ENCODE measurements around the gene ITFG1. TPM values are rescaled to one million over a fixed set of nuclear protein-coding genes. Genes with fewer than 3 reads are reported as not detected.

The ITFG1 gene
- total RNA-seq, 2 experiments from 2014 or later = 18.0 to 18.5 TPM

DNA sequence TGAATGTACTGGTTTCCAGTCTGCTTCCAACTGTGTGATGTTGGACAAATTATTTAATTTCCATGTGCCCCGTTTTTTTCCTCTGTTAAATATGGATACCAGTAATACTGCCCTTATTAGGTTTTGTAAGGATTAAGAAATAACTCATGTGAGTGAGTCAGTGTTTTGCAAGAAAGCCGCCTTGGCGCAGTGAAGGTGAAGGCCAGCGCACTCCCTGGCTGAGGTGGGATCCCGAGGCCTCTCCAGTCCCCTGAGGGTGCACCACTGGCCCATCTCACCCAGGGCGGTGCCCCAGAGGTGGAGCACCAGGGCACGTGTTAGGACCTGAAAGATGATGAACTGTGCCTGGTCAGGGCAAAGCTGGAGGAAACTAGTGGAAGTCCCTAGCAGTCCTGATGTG, 43.7 kb upstream of the ITFG1 start:
- H3K4me1 ChIP-seq (ENCODE audit: insufficient read depth, low read length) = no peaks in the 10 kb centered on the region
- Mint-ChIP-seq H3K27ac (no peak overlapping the region), H3K4me3 (no peak overlapping the region), H3K9me3 (no peaks in the 10 kb centered on the region), H3K27me3 (no peaks in the 10 kb centered on the region), H3K4me1 (ENCODE audit: low read depth) (no peaks in the 10 kb centered on the region), H3K36me3 (ENCODE audit: low read depth) (peaks cover 89% of the 10 kb centered on the region)
- POLR2A ChIA-PET = no interaction called here
- peaks cover 42% of the 10 kb centered on the region for H3K36me3 ChIP-seq (ENCODE audit: insufficient read depth, low read length)
- ATAC-seq (ENCODE audit: poor library complexity) (no peak), DNase-seq (no peak)
- TF ChIP-seq, protein P1, sequence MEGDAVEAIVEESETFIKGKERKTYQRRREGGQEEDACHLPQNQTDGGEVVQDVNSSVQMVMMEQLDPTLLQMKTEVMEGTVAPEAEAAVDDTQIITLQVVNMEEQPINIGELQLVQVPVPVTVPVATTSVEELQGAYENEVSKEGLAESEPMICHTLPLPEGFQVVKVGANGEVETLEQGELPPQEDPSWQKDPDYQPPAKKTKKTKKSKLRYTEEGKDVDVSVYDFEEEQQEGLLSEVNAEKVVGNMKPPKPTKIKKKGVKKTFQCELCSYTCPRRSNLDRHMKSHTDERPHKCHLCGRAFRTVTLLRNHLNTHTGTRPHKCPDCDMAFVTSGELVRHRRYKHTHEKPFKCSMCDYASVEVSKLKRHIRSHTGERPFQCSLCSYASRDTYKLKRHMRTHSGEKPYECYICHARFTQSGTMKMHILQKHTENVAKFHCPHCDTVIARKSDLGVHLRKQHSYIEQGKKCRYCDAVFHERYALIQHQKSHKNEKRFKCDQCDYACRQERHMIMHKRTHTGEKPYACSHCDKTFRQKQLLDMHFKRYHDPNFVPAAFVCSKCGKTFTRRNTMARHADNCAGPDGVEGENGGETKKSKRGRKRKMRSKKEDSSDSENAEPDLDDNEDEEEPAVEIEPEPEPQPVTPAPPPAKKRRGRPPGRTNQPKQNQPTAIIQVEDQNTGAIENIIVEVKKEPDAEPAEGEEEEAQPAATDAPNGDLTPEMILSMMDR (IDR thresholded peaks at IDR 0.05) = no peak
- CTCF ChIA-PET = no interaction called here
- H3K27ac ChIP-seq (ENCODE audit: low read depth in 1 of 2, low read length in 2 of 2) = no peak overlapping the region
- intact Hi-C loops (cut with DNase I, micrococcal nuclease) = no loop called here
- no peaks in the 10 kb centered on the region for H3K27me3 ChIP-seq (ENCODE audit: control insufficient read depth in 1 of 2, insufficient read depth in 2 of 2, low read length in 2 of 2)
- H3K9me3 ChIP-seq (ENCODE audit: control insufficient read depth in 1 of 2, insufficient read depth in 1 of 2, low read length in 2 of 2) = no peaks in the 10 kb centered on the region
- no peak overlapping the region for H3K4me3 ChIP-seq (ENCODE audit: low read length)

DNA sequence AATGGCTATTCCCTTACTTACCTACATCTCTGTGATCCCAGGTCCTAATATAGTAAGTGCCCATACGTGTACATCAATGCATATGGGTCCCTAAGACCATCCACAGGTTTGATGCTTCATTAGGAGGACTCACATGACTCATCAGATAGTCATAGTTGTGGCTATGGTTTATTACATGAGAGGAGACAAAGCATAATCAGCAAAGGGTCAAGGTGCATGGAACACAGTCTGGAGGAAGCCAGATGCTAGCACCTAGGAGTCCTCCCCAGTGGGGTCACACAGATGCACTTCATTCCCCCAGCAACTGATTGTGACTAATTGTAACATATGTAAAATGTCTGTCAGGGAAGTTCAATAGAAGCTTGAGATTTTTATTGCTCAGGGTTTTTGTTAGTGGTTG, 43.1 kb upstream of the ITFG1 start:
- no peaks in the 10 kb centered on the region for H3K9me3 ChIP-seq (ENCODE audit: control insufficient read depth in 1 of 2, insufficient read depth in 1 of 2, low read length in 2 of 2)
- CTCF ChIA-PET = no interaction called here
- Mint-ChIP-seq H3K4me3 (no peak overlapping the region), H3K9me3 (no peaks in the 10 kb centered on the region), H3K4me1 (ENCODE audit: low read depth) (no peaks in the 10 kb centered on the region), H3K27me3 (no peaks in the 10 kb centered on the region), H3K36me3 (ENCODE audit: low read depth) (peaks cover 89% of the 10 kb centered on the region), H3K27ac (no peak overlapping the region)
- TF ChIP-seq, protein P1 (IDR thresholded peaks at IDR 0.05) = no peak
- peaks cover 48% of the 10 kb centered on the region for H3K36me3 ChIP-seq (ENCODE audit: insufficient read depth, low read length)
- H3K4me1 ChIP-seq (ENCODE audit: insufficient read depth, low read length) = no peaks in the 10 kb centered on the region
- DNase-seq (no peak), ATAC-seq (ENCODE audit: poor library complexity) (no peak)
- intact Hi-C loops (cut with DNase I, micrococcal nuclease) = no loop called here
- no peaks in the 10 kb centered on the region for H3K27me3 ChIP-seq (ENCODE audit: control insufficient read depth in 1 of 2, insufficient read depth in 2 of 2, low read length in 2 of 2)
- no peak overlapping the region for H3K27ac ChIP-seq (ENCODE audit: low read depth in 1 of 2, low read length in 2 of 2)
- POLR2A ChIA-PET = no interaction called here
- H3K4me3 ChIP-seq (ENCODE audit: low read length) = no peak overlapping the region

DNA sequence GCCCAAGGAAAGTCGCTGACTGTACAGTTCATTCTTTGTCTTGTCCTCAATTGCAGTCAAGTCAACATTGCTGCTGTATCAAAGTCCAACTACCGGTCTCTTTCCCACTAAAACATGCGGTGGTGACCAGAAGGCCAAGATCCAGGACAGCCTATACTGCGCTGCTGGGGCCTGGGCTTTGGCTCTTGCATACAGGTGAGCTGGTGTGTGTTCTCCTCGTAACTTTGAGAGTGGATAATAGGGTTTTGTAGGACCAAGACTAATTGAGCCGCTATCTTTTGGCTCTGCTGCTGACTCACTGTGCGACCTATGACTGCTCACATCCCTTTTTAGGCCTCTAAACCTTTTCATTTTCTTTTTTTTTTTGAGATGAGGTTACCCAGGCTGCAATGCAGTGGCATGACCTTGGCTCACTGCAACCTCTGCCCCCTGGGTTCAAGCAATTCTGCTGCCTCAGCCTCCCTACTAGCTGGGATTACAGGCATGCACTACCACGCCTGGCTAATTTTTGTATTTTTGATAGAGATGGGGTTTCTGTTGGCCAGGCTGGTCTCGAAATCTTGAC, 38.9 kb upstream of the ITFG1 start:
- CTCF ChIA-PET = no interaction called here
- no peaks in the 10 kb centered on the region for H3K9me3 ChIP-seq (ENCODE audit: control insufficient read depth in 1 of 2, insufficient read depth in 1 of 2, low read length in 2 of 2)
- no peak overlapping the region for H3K4me3 Mint-ChIP-seq
- TF ChIP-seq, protein P1 (IDR thresholded peaks at IDR 0.05) = no peak
- intact Hi-C loops (cut with DNase I, micrococcal nuclease) = no loop called here
- H3K4me3 ChIP-seq (ENCODE audit: low read length) = no peak overlapping the region
- ATAC-seq (ENCODE audit: poor library complexity) (no peak), DNase-seq (no peak)
- no peaks in the 10 kb centered on the region for H3K9me3 Mint-ChIP-seq
- peaks cover 62% of the 10 kb centered on the region for H3K36me3 ChIP-seq (ENCODE audit: insufficient read depth, low read length)
- peaks cover 85% of the 10 kb centered on the region for H3K36me3 Mint-ChIP-seq (ENCODE audit: low read depth)
- H3K27me3 Mint-ChIP-seq = no peaks in the 10 kb centered on the region
- H3K4me1 Mint-ChIP-seq (ENCODE audit: low read depth) = peaks cover 7% of the 10 kb centered on the region
- H3K27ac ChIP-seq (ENCODE audit: low read depth in 1 of 2, low read length in 2 of 2) = no peak overlapping the region
- POLR2A ChIA-PET = no interaction called here
- H3K27ac Mint-ChIP-seq = no peak overlapping the region
- H3K4me1 ChIP-seq (ENCODE audit: insufficient read depth, low read length) = no peaks in the 10 kb centered on the region
- H3K27me3 ChIP-seq (ENCODE audit: control insufficient read depth in 1 of 2, insufficient read depth in 2 of 2, low read length in 2 of 2) = no peaks in the 10 kb centered on the region

Measured in CD4-positive, alpha-beta T cell (primary cell).